AG08396 (cell line): Measurements from ENCODE around the gene DTX1.
"Not testable (repeated sequence)": the region's sequence is repeated elsewhere in the genome, so short reads cannot be mapped to it uniquely, and the experiment has no call there.

Source experiments
- DNase-seq: peaks from one replicate; pipeline ENCODE4 v3.0.0; 2012; ENCODE audit warnings: low spot score, mixed read lengths

DTX1 gene

DNA sequence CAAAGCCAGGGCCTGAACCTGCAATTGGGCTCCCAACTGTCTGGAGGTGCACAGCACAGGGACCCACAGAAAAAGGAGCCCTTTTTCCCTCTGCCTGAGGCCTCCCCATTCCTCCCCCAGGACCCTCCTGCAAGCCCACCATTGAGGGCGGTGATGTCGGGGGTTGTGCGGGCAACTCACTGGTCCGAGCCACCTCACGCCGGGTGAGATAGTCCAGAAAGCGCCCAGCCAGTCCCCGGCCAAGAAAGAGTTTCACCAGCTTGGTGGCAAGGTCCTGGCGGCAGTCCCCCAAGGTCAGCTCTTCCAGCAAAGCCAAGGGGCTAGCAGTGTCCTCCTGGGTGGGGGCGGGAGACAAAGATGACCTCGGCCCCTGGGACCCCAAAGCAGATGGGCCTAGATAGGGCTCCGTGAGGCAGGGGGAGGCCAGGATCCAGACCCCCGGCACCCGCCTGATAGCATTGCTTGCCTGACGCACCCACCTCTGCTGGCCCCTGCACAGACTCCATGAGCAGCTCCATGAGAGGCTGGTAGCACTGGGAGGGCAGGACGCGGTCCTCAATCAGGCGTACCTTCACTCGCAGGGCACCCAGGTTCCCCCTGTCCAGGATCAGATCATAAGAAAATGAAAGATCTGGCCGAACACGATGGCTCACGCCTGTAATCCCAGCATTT lies 59.1 kb downstream of the DTX1 start:
- DNase-seq, result no peak

DNA sequence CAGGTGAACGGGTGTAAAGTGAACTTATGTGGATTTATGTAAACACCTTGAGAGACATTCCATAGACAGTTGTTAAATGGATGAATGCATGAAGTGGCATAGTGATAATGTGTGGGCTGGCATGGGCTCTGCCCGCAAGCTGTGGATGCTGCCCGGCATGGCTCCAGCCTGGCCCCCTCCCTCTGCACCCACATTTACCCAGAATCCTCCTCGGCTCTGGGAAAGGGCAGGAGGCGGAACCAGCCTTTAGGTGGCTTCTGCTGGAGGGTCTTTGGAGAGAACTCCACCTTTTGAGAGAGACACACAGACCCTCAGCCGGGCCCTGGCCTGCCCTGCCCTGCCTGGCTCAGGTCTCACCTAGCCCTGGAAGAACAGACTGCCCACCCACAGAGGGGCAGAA lies 60.3 kb downstream of the DTX1 start:
- no peak for DNase-seq

DNA sequence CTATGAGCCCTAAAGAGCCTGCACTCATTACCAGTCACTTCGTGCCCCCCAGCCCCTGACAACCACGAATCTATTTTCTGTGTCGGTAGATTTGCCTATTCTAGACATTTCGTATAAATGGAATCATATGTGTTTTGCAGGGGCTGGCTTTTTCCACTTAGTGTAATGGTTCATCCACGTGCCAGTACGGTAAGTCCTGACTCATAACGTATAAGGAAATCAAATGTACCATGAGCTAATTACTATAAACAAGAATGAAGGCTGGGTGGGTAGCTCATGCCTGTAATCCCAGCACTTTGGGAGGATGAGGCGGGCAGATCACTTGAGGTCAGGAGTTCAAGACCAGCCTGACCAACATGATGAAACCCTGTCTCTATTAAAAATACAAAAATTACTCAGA lies 61.2 kb downstream of the DTX1 start:
- not testable (repeated sequence) for DNase-seq

DNA sequence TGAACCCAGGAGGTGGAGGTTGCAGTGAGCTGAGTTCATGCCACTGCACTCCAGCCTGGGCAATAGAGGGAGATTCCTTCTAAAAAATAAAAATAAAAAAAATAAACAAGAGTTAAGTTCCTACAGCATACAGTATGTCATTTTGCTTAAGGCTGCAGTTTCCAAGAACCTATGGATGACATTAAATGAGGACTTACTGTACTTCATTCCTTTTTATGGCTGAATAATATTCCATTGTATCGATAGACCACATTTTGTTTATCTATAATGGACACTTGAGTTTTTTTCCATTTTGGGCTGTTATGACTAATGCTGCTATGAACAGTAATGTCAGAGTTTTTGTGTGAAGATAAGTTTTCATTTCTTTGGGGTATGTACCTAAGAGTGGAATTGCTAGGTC lies 61.6 kb downstream of the DTX1 start:
- no peak for DNase-seq

DNA sequence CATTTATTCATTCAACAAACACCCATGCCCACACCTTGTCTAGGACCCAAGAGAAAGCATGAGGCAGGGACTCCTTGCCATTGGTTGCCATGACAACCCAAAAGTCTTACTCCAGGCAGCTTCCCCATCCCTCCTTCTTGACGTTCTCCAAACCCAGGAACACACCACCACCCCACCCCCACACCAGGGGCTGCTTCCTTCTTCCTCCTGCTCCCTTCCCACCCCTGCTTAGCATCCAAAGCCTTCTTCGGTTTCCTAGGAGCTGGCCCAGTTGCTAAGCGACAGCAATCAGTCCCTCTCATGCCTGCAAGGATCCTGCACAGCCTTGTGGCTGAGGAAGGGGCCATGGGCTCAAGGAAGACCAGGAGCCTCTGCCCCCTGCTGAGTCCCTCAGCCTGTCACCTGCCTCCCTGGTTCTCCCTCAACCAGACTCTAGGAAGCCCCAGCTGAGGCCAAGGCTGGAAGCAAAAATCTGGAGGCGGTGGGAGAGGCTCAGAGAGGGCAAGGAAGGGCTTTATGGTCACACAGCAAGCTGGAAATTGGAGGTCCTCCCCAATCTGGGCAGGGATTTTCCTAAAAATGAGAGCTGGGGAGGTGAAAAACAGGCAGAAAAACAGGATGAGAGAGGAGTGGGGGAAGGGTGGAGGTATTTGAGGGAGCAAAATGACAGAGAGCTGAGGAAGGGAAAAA lies 63.6 kb downstream of the DTX1 start:
- no peak for DNase-seq

DNA sequence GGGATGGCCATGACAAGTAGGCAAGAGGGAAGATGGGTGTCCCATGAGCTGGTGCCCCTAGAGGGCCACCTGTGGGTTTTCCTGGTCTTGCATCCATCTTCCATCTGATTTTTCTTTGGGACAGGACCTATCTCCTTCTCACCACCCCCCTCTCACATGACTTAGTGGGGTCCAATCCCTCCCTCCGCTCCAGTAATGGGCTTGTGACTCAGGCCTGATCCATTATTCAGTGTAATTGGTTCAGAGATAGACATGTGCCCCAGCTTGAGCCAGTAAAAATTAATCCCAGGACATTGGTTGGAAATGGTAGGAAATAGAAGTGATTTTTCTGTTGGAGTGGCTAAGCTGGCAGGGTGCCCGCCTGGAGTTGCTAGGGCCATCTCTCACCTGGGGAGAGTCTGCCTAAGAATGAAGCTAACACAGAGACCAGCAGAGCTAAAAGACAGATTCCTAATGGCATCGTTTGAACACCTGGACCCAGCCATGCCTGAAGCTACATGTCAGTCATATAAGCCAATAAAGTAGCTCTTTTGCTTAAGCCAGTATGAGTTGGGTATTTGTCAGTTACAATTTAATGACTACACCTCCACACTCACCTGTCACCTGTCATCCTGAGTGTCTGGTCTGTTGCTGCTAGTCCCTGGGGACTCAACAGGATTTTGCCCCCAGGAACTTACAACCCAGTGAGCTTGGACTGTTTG lies 64.3 kb downstream of the DTX1 start:
- DNase-seq, result no peak

DNA sequence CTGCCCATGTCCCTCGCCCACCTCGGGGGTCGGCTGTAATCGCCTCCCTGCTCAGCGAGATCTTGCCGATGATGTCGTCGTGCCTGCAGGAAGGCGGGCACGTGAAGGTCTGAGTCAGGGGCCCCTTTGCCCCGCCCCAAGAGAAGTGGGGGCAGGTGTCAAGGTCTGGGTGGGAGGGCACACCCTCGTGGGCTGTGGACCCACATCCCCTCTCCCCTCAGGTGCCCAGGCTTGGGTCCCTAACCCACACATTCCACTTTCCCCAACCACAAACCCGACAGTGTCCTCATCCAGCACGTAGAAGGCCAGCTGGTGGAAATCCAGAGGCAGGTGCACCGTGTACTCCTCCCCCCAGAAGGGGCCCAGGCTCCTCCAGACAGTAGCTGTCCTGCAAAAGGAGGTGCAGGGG lies 71.3 kb downstream of the DTX1 start:
- no peak for DNase-seq

DNA sequence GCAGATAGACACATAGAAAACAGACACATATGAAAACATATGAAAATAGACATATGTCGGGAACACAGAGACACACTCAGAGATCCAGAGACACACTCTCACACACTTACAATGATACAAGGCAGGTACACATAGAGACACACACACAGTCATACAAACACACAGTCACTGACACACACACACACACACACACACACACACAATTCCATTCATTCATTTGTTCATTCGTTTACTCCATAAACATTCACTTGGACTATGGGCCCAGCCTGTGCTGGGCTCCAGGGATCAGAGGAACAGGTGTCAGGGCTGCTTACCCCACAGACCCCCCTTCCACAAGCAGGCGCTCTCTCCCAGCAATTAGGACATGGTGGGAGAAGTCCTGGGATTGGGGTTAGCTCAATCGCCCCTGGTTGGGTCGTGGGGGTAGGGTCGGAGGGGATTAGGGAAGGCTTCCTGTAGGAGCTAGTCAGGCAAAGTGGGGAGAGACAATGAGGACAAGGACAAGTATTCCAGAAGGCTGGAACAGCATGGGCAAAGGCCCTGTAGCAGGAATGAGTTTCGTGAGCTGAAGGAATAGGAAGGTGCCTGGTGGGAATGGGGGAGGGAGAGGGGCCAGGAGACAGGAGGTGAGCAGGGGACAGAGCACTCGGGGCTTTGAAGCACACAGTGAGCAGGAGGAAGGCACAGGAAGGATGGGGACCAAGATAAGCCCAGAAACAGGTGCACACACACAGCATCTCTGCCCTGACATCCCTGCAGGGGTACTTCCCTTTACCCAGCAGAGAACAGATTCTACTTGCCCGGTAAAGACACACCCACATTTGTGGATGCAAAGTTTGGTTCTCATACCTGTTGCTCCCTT lies 72.5 kb downstream of the DTX1 start:
- no peak for DNase-seq

DNA sequence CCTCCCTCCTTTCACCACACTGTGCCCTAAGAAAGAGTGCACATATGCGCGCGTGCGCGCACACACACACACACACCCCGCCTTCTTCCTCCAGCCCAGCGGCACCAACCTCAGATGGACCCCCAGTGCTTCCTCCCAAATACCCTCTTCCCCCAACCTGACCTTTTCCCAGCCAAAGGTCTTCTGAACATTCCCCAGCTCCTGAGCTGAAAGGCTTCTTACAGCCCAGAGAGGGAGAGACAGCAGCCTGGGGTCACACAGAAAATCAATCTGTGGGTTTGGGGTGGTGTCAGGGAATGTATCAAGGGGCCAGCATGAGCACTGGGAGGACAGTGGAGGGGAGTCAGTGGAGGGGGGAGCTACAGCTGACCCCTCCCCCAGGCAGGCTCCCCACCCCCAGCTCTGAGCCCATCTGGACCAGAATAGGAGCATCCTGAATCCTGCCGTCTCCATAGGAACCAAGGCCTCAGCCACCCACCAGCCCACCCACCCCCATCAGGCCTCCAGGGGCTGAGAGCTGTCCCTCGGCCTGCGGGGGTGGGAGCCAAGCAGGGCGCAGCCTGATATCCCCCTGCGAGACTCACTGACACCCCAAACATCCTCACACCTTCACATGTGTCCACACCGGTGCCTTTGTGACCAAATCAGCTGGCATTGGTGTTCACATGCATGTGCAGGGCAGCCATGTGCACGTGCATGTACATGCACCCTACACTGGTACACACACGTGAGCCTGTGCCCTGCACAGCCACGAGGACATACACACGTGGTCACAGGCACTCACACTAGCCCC lies 73.3 kb downstream of the DTX1 start:
- DNase-seq, result no peak

DNA sequence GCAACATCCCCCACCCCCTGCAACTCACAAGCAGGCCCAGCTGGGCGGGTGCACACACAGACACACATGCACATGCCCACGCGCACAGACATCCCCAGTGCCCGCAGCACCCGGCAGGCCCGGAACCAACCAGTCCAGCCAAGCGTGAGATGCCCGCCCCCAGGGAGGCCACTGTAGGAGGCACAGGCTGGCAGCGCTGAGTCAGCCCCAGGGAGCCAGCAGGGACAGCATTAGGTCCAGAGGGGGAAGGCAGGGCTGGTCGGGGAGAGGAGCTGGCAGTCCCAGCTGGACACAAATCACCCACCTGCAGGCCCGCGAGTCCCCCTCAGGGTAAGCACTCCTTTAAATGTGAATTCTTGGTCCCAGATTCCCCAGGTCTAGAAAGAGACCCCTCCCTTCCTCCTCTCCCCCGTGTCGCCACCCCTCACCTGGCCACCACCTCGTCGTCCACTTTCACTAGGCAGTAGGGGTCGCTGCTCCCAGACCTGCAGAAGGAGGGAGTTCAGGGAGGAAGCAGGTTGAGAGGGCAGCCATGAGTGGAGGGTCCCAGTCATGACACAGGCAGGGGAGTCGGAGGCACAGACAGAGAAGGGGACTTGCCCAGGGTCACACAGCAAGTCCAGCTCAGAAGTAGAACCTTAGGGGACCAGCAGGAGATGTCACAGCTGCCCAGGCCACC lies 74.1 kb downstream of the DTX1 start:
- DNase-seq, result no peak

DNA sequence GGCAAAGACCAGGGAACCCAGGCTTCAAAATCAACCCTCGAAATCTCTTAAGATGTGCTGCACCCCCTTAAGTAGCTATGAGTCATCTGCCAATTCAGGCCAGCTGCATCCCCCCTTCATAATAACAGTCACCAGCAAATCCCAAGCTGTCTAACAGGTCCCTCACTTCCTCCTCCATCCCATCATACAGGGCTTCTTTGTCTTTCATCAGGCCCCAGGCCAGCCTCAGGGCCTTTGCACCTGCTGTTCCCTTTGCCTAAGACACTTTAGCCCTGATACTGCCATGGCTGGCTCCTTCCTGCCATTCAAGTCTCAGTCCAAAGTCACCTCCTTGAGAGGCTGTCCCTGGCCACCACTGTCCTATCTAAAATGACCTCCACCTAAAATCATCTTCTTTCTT lies 75.0 kb downstream of the DTX1 start:
- DNase-seq, result no peak

DNA sequence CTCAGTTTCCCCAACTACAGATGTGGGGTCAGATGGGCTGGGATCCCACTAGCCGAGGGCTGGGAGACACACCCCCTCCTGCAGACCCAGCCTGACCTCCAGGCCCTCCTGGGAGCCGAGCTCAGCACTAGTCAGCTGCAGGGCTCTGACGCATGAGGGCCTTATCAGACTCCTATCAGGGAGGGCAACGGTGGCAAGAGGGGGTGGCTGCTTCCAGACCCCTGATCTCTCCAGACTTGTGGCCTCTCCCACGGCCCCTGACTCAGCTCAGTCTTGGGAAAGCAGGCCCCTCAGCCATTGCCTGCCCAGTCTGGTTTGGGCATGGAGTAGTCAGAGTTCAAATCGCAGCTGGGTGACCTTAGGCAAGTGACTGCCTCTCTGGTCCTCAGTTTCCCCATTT lies 76.5 kb downstream of the DTX1 start:
- DNase-seq, result no peak

DNA sequence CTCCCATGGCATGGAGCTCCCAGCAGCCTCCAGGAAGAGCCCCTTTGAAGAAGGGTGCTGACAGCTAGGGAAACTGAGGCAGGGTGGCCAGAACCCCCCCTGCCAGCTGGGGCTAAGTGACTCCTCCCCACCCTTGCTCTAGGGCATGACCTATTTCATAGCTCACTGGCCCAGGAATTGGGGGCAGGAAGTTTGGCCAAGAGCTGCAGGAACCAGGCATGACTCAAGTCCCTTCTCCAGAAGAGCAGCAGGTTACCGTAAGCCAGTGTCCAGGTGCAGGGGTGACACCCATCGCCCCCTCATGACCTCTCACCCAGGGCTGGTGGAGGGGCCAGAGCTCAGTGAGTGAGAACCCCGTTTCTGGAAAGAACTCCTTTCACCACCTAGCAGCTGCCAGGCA lies 77.1 kb downstream of the DTX1 start:
- no peak for DNase-seq

DNA sequence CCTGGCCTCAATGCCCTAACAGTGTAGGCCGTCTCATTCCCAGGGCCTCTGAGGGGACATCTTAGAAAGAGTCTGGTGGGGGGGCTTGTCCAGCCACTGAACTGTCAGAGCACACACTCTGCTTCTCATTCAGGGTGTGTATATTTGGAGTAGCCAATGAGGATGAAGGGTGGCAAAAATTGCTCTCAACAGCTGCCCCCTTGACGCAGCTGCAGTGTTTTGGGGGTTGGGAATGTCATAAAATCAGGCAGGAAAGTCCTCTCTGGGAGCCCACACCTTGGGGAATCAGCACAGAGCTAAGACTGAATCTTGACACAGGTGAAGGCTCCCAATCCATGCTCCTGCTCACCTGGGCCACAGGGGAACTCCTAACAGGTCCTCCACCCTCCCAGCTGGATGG lies 77.5 kb downstream of the DTX1 start:
- no peak for DNase-seq

DNA sequence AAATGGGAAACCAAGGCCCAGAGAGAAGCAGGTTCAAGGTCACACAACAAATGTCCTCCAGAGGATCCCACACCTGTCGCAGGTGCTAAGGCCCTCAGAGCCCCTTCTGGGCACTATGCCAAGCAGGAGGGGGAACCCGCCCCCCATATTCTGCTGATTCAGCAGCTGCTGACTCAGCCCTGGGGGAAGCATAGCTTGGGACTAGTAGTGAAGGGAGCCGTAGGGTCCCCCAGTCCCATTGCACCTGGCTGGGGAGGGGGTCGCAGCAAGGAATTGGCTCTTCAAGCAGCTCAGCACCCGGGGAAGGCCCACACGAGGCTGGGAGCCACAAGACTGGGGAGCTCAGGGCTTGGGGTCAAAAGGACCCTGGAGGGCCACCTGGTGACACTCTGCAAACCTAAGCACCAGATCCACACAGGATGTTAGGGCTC lies 78.0 kb downstream of the DTX1 start:
- DNase-seq, result no peak

DNA sequence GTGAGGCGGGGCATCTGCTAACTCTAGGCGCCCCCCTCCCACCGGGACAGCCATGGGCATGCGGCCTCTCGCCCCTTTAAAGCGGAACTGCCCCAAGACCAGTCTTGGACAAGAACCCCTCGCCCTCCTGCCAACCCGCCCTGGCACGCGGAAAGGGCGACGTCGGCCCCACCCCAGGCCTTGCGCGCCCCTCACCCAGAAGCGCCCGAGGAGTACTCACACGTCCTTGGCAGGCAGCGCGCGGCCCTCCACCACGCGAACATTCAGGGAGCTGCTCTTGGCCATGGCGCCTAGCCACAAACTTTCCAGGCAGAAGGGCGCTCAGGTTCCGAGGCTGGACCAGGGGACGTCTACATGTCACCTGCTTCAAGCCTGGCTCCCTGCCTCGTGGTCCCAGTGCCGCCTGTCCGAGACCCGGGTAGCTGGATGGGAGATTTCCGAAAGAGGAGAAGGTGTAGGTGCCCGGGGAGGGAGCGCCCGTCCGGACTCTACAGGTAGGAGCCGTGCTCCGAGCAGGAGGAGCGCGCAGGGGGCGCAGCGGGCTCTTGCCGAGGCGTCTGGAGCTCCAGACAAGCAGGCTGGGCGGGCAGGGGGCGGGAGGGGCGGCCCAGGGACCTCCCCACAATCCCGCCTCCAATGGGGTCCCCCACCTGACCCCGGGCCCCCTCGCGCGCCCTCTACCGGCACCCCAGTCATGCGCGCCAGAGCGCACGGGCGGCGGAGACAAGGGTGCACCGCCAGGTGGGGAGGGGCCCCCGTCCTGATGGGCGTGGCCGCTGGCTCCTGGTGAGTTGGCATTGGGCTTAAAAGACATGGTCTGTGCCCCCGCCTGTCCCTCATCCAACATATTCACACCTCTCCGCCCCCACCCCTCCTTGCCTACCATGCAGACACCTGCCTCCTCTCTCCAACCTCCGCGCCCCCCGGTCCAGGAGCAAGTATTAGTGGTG lies 78.9 kb downstream of the DTX1 start, which contains the start of gene RASAL1:
Gene RASAL1, minus strand, starts transcription at position 584 of the 950 bp plus-strand sequence. Its CDS starts 299 bp downstream, at position 285.
- DNase-seq, result no peak

DNA sequence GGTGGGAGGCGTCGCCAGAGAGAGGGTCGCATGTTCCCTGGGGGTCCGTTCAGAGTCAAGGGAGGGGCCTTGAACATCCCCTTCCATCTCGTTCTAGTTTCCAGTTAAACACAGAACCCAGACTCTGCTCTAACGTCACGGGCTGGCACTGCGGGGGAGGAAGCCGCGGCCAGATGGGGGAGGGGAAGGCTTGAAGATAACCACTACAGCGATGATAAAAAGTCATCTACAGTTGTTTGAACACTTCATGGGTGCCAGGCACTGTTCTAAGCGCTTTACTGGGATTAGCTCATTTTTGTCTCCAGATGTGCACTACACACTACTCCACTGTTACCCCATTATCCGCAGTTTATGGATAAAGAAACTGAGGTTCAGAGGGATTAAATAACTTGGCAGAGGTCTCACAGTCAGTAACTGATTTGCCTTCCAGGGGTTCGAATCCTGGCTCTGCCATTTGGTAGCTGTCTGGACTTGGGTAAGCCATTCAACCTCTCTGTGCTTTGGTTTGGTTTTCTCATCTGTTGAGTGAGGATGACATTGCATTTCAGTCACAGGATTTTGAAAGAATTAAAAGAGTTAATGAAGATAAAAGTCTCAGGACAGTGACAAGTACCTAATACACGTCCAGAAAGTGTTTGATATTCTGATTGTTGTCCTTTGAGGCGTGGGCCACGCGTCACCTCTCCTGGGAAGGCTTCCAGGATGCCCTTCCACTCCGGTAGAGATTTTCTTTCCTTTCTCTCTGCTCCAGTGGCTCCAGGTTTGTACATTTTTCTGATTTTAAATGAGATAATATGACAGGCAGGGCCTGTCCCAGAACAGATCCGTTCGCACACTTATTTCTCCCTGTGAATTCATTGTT lies 79.8 kb downstream of the DTX1 start:
- DNase-seq, result no peak

DNA sequence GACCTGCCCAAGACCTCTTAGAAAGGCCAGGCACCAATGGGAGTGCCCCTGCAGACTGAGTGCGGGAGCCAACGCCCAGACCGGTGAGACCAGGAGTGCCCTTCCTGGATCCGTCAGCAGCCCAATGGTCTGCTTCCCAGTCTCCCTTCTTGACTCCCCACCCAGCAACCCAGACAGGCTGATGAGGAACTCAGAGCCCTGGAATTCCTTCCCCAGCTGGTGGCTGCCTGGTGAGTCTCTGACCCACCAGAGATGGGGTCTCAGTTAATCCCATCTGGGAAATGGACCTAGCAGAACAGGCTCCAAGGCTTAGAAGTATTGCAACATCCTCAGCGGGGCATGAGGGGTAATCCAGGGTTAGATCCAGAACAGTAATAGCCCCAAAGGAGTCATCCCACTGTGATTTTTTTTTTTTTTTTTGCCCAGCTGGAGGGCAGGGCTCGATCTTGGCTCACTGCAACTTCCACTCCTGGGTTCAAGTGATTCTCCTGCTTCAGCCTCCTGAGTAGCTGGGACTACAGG lies 80.5 kb downstream of the DTX1 start:
- DNase-seq, result no peak
